ENCODE data around the gene MESP1.

Gene MESP1

GRCh38 chr15:89732451-89733172, 18.4 kb downstream of the MESP1 start:
- DNase-seq (ENCODE audit: extremely low read depth in 1 of 2, low read depth in 1 of 2): no peak

DNA sequence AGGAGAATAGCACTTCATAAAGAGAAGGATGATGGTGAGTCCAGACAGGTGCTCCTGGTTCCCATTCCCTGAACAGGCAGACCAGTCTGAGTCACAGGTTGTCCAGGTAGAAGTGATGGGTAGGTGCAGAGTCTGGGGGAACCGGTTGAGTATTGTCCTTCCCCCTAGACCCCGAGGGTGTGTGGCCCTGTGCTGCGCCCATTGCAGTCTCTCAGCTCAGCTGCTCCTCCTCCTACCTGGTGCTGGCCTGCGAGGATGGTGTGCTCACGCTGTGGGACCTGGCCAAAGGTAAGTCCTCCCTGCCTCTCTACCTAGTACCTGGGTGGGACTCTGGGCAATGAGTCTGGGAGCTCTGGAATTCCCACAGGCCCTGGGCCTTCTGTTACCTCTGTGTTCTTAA, 19.8 kb downstream of the MESP1 start:
- DNase-seq (ENCODE audit: extremely low read depth in 1 of 2, low read depth in 1 of 2): no peak

DNA sequence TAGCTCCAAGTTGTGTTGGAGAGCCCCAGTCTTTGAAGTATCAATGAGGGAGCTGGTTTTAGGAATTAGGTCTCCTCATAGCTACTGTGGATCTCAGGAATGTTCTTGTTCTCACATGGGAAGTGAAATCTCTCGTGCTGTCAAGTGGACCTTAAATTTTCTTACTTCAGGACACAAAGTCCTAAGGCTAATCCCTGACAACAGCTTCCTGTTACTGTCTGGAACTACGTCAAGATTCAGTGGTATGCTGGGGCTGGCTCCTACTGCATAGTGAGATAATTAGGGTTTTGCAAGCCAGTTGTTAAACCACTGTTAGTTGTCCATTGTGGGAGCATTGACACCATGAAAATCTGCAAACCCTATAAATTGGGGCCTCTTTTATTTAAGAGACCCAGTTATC, 22.8 kb downstream of the MESP1 start:
- DNase-seq (ENCODE audit: extremely low read depth in 1 of 2, low read depth in 1 of 2): no peak

GRCh38 chr15:89725064-89725463, 26.0 kb downstream of the MESP1 start:
- DNase-seq (ENCODE audit: extremely low read depth in 1 of 2, low read depth in 1 of 2): no peak

DNA sequence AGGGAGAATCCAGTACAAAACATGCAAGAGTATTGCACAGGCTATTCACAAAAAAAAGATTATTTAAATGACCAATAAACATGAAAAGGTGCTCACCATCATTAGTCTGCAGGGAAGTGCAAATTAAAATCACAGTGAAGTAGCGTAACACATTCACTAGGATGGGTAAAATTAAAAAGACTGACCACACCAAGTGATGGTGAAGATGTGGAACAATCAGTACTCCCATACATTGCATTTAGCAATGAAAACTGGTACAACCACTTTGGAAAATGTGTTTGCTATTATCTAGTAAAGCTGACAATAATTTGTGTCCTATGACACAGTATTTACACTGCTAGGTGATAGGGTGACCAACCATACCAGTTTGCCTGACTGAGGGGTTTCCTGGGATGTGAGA, 26.4 kb downstream of the MESP1 start:
- DNase-seq (ENCODE audit: extremely low read depth in 1 of 2, low read depth in 1 of 2): no peak

GRCh38 chr15:89723031-89723430, 28.0 kb downstream of the MESP1 start:
- no peak for DNase-seq (ENCODE audit: extremely low read depth in 1 of 2, low read depth in 1 of 2)

GRCh38 chr15:89714775-89715174, 36.3 kb downstream of the MESP1 start:
- no peak for DNase-seq (ENCODE audit: extremely low read depth in 1 of 2, low read depth in 1 of 2)

GRCh38 chr15:89707577-89707976, 43.5 kb downstream of the MESP1 start:
- DNase-seq (ENCODE audit: extremely low read depth in 1 of 2, low read depth in 1 of 2): no peak

- DNase-seq (ENCODE audit: extremely low read depth in 1 of 2, low read depth in 1 of 2): no peak
These were observed 46.6 kb downstream of the MESP1 start for GRCh38 chr15:89704411-89704810.
